Fibroblast of skin of left quadriceps (primary cell): ENCODE results near the gene EEIG1.

Experiments
- DNase-seq, 2 experiments: peaks; one replicate each; pipeline ENCODE4 v3.0.0-alpha.2; 2013; ENCODE audit warnings: low read depth in 2 of 2

Gene EEIG1

GRCh38 chr9:127974769-127975261 is 6.0 kb downstream of the EEIG1 start:
- DNase-seq, result no peak

GRCh38 chr9:127974001-127974768 is 6.6 kb downstream of the EEIG1 start:
- no peak for DNase-seq

DNA sequence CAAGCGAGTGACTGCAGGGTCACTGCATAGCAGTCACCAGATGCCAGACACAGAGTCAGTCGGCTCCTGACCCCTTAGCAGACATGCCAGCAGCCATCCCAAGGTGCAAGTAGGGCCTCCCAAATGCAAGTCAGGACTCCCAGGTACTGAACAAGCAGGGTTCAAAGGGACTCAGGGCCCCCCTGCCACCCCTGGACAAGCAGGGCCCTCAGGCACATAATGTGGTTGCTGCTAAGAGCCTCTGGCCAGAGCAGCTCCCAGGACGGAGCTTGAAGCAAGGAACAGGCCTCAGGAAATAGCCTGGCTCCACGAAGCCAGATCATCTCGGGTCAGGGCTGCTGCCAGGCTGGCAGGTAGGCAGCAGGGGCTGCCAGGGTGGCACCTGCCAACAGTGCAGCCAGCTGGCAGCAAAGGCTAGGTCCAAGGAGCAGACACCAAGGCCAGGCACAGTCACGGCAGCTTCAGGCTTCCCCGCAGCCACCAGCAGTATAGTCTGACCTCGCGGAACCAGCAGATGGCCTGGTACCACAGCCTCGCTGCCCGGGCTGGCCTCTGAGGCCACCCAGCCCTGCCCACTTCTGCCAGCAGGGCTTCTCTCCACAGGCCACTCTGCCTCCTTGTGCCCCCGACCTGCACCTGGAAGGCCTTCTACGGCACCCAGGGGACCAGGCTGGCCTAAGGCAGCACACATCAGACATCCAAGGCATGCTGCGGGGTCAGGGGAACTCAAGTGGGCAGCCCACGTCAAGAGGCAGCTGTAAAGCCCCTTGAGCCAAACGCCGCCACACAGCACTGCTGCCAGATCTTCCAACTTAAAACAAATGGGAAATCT is 7.4 kb downstream of the EEIG1 start:
- no peak for DNase-seq

DNA sequence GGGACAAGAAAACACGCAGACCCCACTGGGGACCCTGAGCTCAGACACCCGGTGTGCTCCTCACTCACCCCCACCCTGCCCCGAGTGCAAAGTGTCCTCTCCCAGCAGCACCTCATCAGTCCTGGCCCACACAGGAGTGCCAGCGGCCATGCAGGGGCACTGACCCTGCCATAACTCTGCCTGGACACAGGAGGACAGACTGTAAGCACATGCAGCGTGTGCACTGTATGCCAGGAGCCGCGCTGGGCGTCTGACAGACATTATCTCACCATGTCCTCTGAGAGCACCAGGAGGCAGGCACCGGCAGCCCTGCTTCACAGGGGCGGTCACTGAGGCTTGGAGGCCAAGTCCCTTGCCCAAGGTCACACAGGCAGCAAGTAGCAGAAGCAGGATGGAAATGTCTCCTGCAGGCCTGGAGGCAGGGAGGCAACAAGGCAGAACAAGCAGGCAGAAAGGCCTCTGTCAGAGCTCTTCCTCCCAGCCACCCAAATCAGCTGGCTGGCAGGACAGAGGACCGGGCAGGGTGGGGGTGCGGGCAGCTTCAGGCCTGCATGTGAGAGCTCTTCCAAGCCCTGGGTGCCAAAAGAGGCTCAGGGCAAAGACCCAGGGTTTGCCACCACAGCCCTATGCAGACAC is 8.4 kb downstream of the EEIG1 start:
- DNase-seq, result no peak

DNA sequence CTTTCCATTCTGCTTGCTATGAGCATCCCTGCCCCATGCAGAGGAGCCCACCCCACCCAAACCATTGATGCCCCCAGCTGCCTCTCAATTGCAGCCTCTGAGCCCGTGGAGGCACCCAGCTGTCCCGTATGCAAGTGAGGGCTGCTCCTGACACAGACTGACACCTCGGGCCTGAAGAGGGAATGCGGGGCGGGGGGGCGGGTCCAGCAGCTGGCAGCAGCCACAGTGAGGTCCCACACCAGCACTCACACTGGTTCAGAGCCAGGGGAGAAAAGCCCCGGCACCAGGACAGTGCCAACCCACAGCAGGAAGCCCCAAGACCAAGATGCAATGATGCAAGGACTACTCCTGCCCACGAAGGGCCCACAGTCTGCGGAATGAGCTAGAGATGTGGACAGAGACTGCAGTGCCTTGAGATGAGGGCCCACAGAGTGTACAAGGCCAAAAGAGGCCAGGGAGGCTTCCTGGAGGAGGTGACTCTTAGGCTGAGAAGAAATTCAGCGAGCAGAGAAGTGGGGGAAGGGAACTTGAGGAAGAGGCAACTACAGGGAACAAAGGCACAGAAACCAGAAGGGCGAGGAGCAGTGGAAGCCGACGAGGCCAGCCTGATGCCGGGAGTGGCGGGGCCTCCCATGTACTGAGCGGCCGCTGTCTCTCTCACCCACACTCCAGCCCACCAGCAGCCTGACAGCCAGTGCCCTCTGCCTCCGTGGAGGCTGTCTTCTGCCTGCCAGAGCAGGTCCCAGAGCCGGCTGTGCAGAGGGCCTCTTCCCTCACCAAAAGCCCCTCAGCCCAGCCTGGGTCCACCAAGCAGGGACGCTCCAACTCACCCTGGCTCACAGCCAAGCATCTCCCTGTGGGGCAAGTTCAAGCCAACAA is 9.2 kb downstream of the EEIG1 start:
- DNase-seq, result no peak

GRCh38 chr9:127970401-127971313 is 10.1 kb downstream of the EEIG1 start:
- DNase-seq, result no peak

- peak; percentile 80 to 83 for DNase-seq
Measured at GRCh38 chr9:127968700-127969383, 11.9 kb downstream of the EEIG1 start.

GRCh38 chr9:127968042-127968441 is 12.7 kb downstream of the EEIG1 start:
- no peak for DNase-seq

- no peak for DNase-seq
Measured at GRCh38 chr9:127967151-127967809, 13.5 kb downstream of the EEIG1 start.

- no peak for DNase-seq
Measured at GRCh38 chr9:127966416-127967150, 14.2 kb downstream of the EEIG1 start.

- no peak for DNase-seq
Measured at GRCh38 chr9:127965953-127966352, 14.8 kb downstream of the EEIG1 start.

GRCh38 chr9:127963359-127964064 is 17.3 kb downstream of the EEIG1 start:
- DNase-seq, result no peak

GRCh38 chr9:127963041-127963358 is 17.8 kb downstream of the EEIG1 start:
- no peak for DNase-seq

- DNase-seq, result no peak
Measured at GRCh38 chr9:127962278-127962677, 18.5 kb downstream of the EEIG1 start.

- no peak for DNase-seq
Measured at GRCh38 chr9:127961613-127962155, 19.1 kb downstream of the EEIG1 start.

GRCh38 chr9:127961155-127961490 is 19.7 kb downstream of the EEIG1 start:
- no peak for DNase-seq

GRCh38 chr9:127960410-127961154 is 20.2 kb downstream of the EEIG1 start:
- no peak for DNase-seq
